Thoracic aorta (tissue), 2 donors: ENCODE data around the gene SPATA31C2. TPM values are rescaled to one million over a fixed set of nuclear protein-coding genes. Genes with fewer than 3 reads are reported as not detected.

Source experiments
- ATAC-seq: fragments of 150-250 bp; one replicate; pipeline ENCODE4 v1.8.0; 2017; ENCODE audit warnings: low read depth; ENCODE audit not compliant: insufficient number of reproducible peaks, low FRiP score
- DNase-seq: peaks from one replicate; pipeline ENCODE4 v3.0.0-alpha.2; 2020; ENCODE audit warnings: low spot score
- H3K27ac ChIP-seq, 2 donors: fragments of 200-600 bp; sonication (generic); 1 replicate in 1 of 2; 2 replicates in 1 of 2; pipeline ENCODE4 v1.5.1; 2016; ENCODE audit warnings: mild to moderate bottlenecking in 2 of 2, moderate library complexity in 2 of 2
- H3K27me3 ChIP-seq: fragments of 200-600 bp; sonication (generic); replicated peaks from 2 replicates; pipeline ENCODE4 v1.6.0; 2016; ENCODE audit warnings: mild to moderate bottlenecking; ENCODE audit not compliant: insufficient read depth
- H3K36me3 ChIP-seq: fragments of 200-600 bp; sonication (generic); one replicate; pipeline ENCODE4 v1.5.1; 2016
- H3K4me1 ChIP-seq, 2 donors: fragments of 200-600 bp; sonication (generic); 1 replicate in 1 of 2; 2 replicates in 1 of 2; pipeline versions ENCODE4 v1.5.1 to v1.6.0; 2016; ENCODE audit warnings: low read depth in 2 of 2, mild to moderate bottlenecking in 1 of 2; ENCODE audit not compliant: control insufficient read depth in 1 of 2
- H3K4me3 ChIP-seq: fragments of 200-600 bp; sonication (generic); 2 replicates; pipeline ENCODE4 v1.5.1; 2016; ENCODE audit warnings: mild to moderate bottlenecking
- H3K9me3 ChIP-seq: fragments of 200-600 bp; sonication (generic); 2 replicates; pipeline ENCODE4 v1.5.1; 2016
- total RNA-seq, 2 donors: library from RNA; depleted of rRNA; stranded (reverse); fragments of >200 nt; gene quantifications; one replicate each; pipeline versions ENCODE4 v1.1.0 to v1.2.3, GENCODE V29; 2016
- TF ChIP-seq, protein P1 (sequence below): fragments of 200-600 bp; sonication (generic); IDR thresholded peaks from one replicate; pipeline ENCODE4 v1.5.1; 2019; ENCODE audit warnings: antibody characterized with exemption

The SPATA31C2 gene
- total RNA-seq, 2 donors from 2014 or later: not detected

DNA sequence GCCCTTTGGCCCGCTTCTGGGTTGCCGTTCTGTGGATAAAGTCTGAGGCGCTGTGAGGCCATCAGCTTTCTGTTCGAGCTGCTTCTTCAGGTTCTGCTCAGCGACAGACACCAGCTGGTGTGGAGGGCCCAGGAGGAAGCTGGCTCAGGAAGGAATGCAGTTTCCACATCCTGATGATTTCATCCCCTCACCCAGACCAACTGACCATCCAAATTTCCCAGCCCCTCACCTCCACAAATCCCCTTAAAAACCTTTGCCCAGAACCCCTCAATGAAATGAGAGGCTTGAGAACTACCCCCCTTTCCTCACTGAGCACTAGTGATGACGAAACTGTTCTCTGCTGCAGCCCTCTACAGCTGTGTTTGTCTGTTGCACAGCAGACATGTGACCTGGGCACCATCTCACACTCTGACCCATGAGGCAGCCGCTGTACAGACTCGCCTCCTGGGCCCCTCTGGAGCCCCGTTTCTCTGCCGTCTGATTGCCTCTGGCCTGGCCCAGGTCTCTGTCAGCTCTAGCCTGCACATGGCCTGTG, 45.4 kb downstream of the SPATA31C2 start:
- TF ChIP-seq, protein P1, sequence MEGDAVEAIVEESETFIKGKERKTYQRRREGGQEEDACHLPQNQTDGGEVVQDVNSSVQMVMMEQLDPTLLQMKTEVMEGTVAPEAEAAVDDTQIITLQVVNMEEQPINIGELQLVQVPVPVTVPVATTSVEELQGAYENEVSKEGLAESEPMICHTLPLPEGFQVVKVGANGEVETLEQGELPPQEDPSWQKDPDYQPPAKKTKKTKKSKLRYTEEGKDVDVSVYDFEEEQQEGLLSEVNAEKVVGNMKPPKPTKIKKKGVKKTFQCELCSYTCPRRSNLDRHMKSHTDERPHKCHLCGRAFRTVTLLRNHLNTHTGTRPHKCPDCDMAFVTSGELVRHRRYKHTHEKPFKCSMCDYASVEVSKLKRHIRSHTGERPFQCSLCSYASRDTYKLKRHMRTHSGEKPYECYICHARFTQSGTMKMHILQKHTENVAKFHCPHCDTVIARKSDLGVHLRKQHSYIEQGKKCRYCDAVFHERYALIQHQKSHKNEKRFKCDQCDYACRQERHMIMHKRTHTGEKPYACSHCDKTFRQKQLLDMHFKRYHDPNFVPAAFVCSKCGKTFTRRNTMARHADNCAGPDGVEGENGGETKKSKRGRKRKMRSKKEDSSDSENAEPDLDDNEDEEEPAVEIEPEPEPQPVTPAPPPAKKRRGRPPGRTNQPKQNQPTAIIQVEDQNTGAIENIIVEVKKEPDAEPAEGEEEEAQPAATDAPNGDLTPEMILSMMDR: no peak
- no peak for DNase-seq
- ATAC-seq: no peak

GRCh38 chr9:88090151-88090581, 48.1 kb downstream of the SPATA31C2 start:
- H3K9me3 ChIP-seq: no peaks in the 10 kb centered on the region
- no peaks in the 10 kb centered on the region for H3K36me3 ChIP-seq
- no peak overlapping the region for H3K27ac ChIP-seq
- H3K27me3 ChIP-seq: no peaks in the 10 kb centered on the region
- ATAC-seq: no peak
- no peaks in the 10 kb centered on the region for H3K4me1 ChIP-seq
- no peak overlapping the region for H3K4me3 ChIP-seq
- no peak for DNase-seq
- TF ChIP-seq, protein P1: no peak

More for the DNA sequence above, 45.4 kb downstream of the SPATA31C2 start:
- Histone ChIP-seq H3K27me3 (no peaks in the 10 kb centered on the region), H3K9me3 (no peaks in the 10 kb centered on the region), H3K36me3 (no peaks in the 10 kb centered on the region), H3K4me3 (no peak overlapping the region), H3K4me1 (no peaks in the 10 kb centered on the region), H3K27ac (no peak overlapping the region)

DNA sequence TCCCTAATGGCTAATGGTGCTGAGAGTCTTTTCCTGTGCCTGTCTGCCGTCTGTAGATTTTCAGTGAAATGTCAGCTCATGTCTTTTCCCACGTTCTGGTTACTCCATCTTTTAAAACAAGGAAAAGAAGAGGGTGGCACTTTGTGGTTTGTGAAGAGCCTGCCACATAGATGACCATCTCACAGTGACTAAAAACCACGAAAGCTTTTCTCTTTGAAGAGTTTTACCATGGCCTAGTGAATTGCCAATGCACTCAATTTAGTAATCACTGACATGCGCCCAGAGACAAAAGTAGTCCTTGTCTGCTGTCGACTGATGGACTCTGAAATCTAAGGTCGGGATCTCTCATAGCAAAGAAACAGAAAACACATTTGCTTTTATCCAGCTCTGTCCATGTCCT, 50.4 kb downstream of the SPATA31C2 start:
- ATAC-seq (no peak), DNase-seq (no peak)
- Histone ChIP-seq H3K27me3 (no peaks in the 10 kb centered on the region), H3K4me1 (no peaks in the 10 kb centered on the region), H3K27ac (no peak overlapping the region), H3K36me3 (no peaks in the 10 kb centered on the region), H3K4me3 (no peak overlapping the region), H3K9me3 (no peaks in the 10 kb centered on the region)
- TF ChIP-seq, protein P1: no peak

GRCh38 chr9:88085476-88085875, 52.8 kb downstream of the SPATA31C2 start:
- no peak for ATAC-seq
- no peak overlapping the region for H3K27ac ChIP-seq
- TF ChIP-seq, protein P1: no peak

GRCh38 chr9:88084357-88085183, 53.7 kb downstream of the SPATA31C2 start:
- Histone ChIP-seq H3K9me3 (no peaks in the 10 kb centered on the region), H3K4me1 (no peaks in the 10 kb centered on the region), H3K27ac (no peak overlapping the region), H3K27me3 (no peaks in the 10 kb centered on the region), H3K4me3 (no peak overlapping the region), H3K36me3 (no peaks in the 10 kb centered on the region)
- ATAC-seq: no peak
- DNase-seq: no peak
- TF ChIP-seq, protein P1: no peak

More at GRCh38 chr9:88085476-88085875, 52.8 kb downstream of the SPATA31C2 start:
- H3K27me3 ChIP-seq: no peaks in the 10 kb centered on the region
- H3K9me3 ChIP-seq: no peaks in the 10 kb centered on the region
- H3K4me3 ChIP-seq: no peak overlapping the region
- H3K4me1 ChIP-seq: no peaks in the 10 kb centered on the region
- H3K36me3 ChIP-seq: no peaks in the 10 kb centered on the region
- no peak for DNase-seq

Other genes with a start within 250 kb of the SPATA31C2 start
- gene SPATA31C1, start 220.5 kb downstream of the SPATA31C2 start, total RNA-seq: not detected
- gene CDK20, start 163.9 kb downstream of the SPATA31C2 start, total RNA-seq: 10 to 100 TPM in 1 of 2 donors, 1 to 10 TPM in 1; 4.1 to 10.5 TPM
- 100 to 1,000 TPM in 1 of 2 donors, 10 to 100 TPM in 1; 81.2 to 145 TPM for gene SPIN1, start 250.0 kb upstream of the SPATA31C2 start, total RNA-seq